Fibroblast of skin of back (primary cell): ENCODE results near the gene PEMT.

Experiments used
- DNase-seq: peaks from one replicate; pipeline ENCODE4 v3.0.0-alpha.2; 2013

PEMT gene

GRCh38 chr17:17553217-17554195 lies 38.0 kb downstream of the PEMT start:
- DNase-seq = no peak

DNA sequence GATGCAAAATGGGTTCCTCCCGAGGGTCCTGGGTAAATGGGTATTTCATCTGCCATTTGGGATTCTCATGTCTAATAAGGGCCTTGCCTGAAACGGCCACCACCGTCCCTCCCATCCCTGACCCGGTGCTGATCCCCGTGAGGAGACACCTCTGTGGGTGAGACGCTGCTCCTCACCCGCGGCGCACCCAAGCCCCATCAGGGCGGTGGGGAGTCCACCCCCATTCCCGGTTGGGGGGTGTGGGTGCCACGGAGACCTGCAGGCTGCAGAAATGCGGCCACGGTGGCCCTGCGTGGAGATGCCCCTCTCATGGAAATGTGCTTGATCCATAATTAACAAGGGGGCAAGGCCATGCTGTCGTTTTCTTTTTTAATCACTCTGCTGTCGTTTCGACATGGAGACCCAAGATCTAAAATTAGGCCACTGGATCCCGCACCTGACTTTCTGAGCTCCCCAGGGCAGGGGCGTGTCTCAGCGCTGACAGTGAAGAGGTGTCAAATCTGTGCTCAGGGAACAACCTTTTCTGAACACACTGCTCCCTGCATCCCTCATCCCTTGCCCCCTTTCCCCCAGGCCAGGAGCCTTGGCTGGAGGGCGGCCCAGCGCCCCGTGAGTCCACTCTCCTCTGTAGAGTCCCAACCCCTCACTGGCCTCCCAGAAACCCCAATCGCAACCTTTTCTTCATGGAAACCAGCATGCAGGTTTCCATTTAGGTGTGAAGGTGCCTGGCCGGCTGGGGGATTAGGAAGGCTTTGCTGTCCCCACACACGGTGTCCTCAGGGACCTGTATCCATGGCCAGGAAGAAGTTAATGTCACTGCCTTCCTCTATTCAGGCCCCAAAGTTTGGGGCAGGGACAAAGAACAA lies 38.9 kb downstream of the PEMT start:
- no peak for DNase-seq

GRCh38 chr17:17551361-17551760 lies 40.1 kb downstream of the PEMT start:
- peak; percentile 60 for DNase-seq

GRCh38 chr17:17549732-17550366 lies 41.7 kb downstream of the PEMT start:
- no peak for DNase-seq

GRCh38 chr17:17548044-17548443 lies 43.5 kb downstream of the PEMT start:
- no peak for DNase-seq

GRCh38 chr17:17547210-17547764 lies 44.2 kb downstream of the PEMT start:
- no peak for DNase-seq

DNA sequence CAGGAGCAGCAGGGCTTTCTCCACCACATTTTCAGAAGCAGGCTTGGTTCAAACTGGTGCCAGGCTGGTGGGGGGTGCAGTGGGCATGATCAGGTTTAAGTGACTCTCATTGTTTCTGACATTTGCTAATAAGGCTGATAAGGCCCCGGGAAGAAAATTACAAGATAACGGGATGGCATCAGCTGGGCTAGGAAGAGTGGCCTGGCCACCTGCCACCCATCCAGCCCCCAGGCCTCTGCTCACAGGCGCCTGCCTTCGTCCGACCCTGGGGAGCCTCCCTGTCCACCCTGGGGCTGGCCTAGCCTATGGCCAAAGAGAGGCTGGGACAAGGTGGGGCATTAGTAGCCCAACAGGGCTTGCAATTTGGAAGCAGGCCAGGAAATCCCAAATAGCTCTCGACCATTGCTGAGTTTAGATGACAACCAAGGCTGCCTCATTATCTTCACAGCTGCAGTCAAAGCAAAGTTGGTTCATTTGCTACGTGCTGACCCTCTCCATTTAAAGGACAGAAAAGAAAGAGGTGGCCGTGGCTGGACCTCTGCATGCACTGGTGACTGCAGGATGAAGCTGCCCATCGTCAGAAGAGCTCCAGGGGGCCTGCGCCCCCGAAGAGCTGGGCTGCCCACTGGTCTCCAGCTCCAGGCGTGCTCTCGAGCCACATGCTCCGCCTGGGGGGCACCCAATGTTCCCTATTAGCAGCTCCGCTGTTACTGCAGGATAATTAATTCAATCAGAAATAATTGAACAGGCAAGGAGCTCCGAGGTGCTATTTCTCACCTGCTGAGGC lies 44.9 kb downstream of the PEMT start:
- DNase-seq = no peak

DNA sequence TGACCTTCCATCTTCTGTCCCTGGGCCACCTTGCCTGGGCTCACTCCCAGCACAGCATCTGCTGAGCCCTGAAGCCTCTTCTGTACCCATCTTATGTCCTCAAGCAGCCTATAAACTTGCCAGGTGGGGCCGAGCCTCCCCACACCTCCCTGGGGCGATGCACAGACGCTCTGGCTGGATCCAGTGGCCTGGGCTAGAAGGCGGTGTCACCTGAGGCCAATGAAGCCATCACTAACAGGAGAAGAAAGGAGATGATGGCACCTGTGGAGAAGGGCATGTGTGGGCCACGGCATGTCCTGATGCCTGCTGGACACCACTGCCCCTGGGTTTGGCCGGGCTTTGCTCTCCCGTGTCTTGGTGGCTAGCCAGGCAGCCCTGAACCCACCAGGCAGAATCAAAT lies 45.5 kb downstream of the PEMT start:
- no peak for DNase-seq

GRCh38 chr17:17545031-17545820 lies 46.3 kb downstream of the PEMT start:
- peak; percentile 57 for DNase-seq

- no peak for DNase-seq
Measured at GRCh38 chr17:17542906-17543635, 48.4 kb downstream of the PEMT start.

GRCh38 chr17:17541640-17542001 lies 49.9 kb downstream of the PEMT start:
- DNase-seq = no peak

DNA sequence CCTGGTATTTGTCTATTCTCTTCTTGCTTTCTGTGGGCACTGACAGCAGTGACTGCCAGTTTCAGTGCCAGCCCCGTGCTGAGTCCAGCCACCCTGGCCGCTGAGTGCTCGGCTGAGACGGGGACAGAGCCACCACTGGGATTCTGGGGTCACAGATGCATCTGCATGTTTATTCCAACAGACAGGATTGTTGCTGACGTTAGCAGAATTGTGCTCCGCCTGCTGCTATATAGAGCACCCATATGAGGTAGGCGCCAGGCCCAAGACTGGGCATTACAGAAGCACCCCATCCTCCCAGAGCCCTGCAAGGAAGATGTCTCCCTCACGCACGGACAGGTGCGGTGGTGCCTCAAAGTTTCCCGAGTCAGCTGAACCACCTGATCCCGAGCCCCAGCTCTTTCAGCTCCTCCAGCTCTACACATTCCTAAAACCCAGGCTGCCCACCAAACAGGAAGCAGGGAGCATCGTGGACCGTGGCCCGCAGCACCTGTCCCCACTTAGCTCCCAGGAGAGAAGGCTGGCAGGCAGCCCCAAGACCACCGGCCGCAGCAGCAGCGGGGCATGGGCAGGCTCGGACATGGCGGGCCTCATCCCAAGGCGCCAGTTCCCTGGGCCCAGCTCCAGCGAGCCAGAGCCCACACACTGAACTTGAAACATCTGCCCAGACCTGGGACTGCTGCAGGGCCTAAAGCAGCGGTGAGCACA lies 50.4 kb downstream of the PEMT start:
- no peak for DNase-seq

- DNase-seq = no peak
Measured at GRCh38 chr17:17540278-17540906, 51.1 kb downstream of the PEMT start.

- DNase-seq = no peak
Measured at GRCh38 chr17:17539591-17539990, 51.9 kb downstream of the PEMT start.

DNA sequence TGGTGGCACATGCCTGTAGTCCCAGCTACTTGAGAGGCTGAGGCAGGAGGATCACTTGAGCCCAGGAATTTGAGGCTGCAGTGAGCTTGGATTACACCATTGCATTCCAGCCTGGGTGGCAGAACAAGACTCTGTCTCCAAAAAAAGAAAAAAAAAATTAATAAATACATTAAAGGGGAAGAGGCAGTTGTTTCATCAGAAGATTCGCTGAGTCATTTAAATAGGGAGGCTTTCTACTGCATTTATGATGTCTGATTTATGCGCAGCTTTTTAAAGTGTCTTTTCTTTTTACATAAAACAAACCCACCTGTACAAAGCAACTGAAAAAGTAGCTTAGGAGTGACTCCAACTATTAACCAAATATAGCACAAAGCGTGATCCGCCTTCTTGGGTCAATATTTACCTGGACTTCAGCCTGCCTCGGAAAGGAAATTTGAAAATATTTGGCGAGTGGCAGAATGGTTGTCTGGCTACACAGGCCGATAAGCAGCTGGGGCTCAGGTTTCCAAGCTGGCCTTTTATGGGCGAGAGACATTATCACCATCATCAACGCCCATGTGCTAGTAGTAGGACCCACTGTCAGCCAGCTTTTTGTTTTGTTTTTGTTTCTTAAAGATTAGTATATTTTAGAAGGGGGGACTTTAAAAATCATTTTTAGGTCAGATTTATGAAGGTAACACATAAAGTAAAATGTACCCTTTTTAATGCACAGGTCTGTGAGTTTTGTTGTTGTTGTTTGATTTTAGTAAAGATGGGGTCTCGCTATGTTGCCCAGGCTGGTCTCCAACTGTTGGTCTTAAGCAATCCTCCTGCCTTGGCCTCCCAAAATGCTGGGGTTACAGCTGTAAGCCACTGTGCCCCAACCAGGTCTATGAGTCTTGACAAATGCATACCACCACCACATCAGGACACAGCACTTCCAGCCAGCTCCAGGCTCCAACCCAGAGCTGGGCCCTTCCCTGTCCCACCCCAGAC lies 52.8 kb downstream of the PEMT start:
- DNase-seq = peak; percentile 17

DNA sequence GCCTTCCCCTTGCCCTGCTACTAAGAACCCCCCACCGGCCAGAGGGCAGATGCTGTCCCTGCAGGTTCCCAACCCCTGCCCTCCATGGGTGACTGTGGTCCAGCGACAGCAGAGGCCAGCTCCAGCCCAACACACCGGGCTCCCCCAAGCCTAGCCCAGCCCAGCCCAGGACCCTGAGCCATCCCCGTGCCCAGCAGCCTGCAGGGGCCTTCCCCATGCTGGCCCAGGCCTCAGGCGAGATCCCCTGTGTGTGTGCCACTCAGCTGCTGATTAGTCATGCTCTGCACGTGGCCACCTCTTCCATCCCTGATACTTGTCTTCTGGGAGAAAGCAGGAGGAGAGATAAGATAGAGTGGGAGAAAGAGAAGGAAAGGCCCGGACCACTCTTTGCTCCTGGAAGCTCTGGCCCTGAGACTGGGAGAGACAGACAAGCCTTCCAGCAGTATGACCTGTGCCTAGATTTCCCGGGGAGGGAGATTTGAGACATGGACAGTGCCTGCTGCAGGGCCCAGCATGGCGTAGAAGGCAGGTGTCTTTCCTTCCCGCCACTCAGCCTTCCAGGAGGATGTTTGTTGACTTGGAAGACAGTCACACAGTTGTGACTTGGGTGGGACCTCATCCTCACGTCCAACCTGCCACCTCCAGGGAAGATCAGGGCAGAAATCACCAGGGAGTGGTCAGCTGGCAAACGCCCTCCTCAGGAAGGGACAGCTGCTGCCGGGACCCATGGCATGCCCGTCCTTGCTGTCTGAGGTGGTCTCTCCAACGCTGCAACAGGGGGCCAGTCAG lies 54.0 kb downstream of the PEMT start:
- DNase-seq = no peak

GRCh38 chr17:17536702-17537101 lies 54.8 kb downstream of the PEMT start:
- DNase-seq = no peak
